Pulmonary artery endothelial cell (primary cell): ENCODE measurements around the gene PTGDR. TPM values are rescaled to one million over a fixed set of nuclear protein-coding genes. Genes with fewer than 3 reads are reported as not detected.

ENCODE experiments used
- DNase-seq: peaks from one replicate; pipeline ENCODE4 v3.0.0-alpha.2; 2011; ENCODE audit warnings: low read depth, low spot score
- total RNA-seq: library from RNA; depleted of rRNA; stranded (reverse); fragments of >200 nt; gene quantifications from 2 replicates; pipeline ENCODE4 v1.2.3, GENCODE V29; 2014

Gene PTGDR
- total RNA-seq, 1 donor from 2014 or later, result not detected

GRCh38 chr14:52263190-52263589 lies 4.3 kb upstream of the PTGDR start:
- DNase-seq, result no peak

- DNase-seq, result peak; percentile 3
Observed at GRCh38 chr14:52265253-52265652, 2.2 kb upstream of the PTGDR start.

- DNase-seq, result no peak
Observed at GRCh38 chr14:52266179-52266578, 1.3 kb upstream of the PTGDR start.

- DNase-seq, result no peak
Observed at GRCh38 chr14:52266782-52267181, 716 bp upstream of the PTGDR start.

GRCh38 chr14:52268279-52269061 lies 972 bp downstream of the PTGDR start:
- no peak for DNase-seq

- DNase-seq, result no peak
Observed at GRCh38 chr14:52269100-52269499, 1.6 kb downstream of the PTGDR start.

GRCh38 chr14:52269982-52270381 lies 2.5 kb downstream of the PTGDR start:
- DNase-seq, result no peak

GRCh38 chr14:52271538-52271937 lies 4.0 kb downstream of the PTGDR start:
- DNase-seq, result no peak

GRCh38 chr14:52272375-52272774 lies 4.9 kb downstream of the PTGDR start:
- no peak for DNase-seq

GRCh38 chr14:52275372-52275771 lies 7.9 kb downstream of the PTGDR start:
- no peak for DNase-seq

GRCh38 chr14:52277552-52277951 lies 10.1 kb downstream of the PTGDR start:
- no peak for DNase-seq

GRCh38 chr14:52279408-52279807 lies 11.9 kb downstream of the PTGDR start:
- DNase-seq, result no peak

- DNase-seq, result no peak
Observed at GRCh38 chr14:52283099-52283498, 15.6 kb downstream of the PTGDR start.

- DNase-seq, result no peak
Observed at GRCh38 chr14:52286661-52287649, 19.5 kb downstream of the PTGDR start.

- no peak for DNase-seq
Observed at GRCh38 chr14:52296378-52296777, 28.9 kb downstream of the PTGDR start.

- DNase-seq, result no peak
Observed at GRCh38 chr14:52298795-52299194, 31.3 kb downstream of the PTGDR start.

- DNase-seq, result no peak
Observed at GRCh38 chr14:52299692-52300278, 32.3 kb downstream of the PTGDR start.

GRCh38 chr14:52303236-52303635 lies 35.7 kb downstream of the PTGDR start:
- no peak for DNase-seq

- DNase-seq, result no peak
Observed at GRCh38 chr14:52304248-52304904, 36.9 kb downstream of the PTGDR start.

- DNase-seq, result no peak
Observed at GRCh38 chr14:52305014-52305413, 37.5 kb downstream of the PTGDR start.

GRCh38 chr14:52307376-52307775 lies 39.9 kb downstream of the PTGDR start:
- DNase-seq, result no peak
